ENCODE results near the gene CCDC59.
"Not testable (repeated sequence)": the region's sequence is repeated elsewhere in the genome, so short reads cannot be mapped to it uniquely, and the experiment has no call there.

CCDC59 gene

GRCh38 chr12:82358200-82359114, at the start of gene CCDC59, which contains the start of gene METTL25:
Gene CCDC59, minus strand, starts transcription at chr12:82358387. Its CDS starts 11 bp downstream, at chr12:82358376.
Gene METTL25, plus strand, starts transcription at chr12:82358529. Its CDS starts 37 bp downstream, at chr12:82358566.
- peak; percentile 96 for DNase-seq

GRCh38 chr12:82407481-82407880, 49.3 kb upstream of the CCDC59 start:
- no peak for DNase-seq

- DNase-seq = no peak
These were observed 48.5 kb upstream of the CCDC59 start for GRCh38 chr12:82406651-82407050.

- no peak for DNase-seq
These were observed 42.6 kb upstream of the CCDC59 start for GRCh38 chr12:82400819-82401218.

- no peak for DNase-seq
These were observed 40.7 kb upstream of the CCDC59 start for GRCh38 chr12:82398879-82399278.

- DNase-seq = no peak
These were observed 25.9 kb upstream of the CCDC59 start for GRCh38 chr12:82383930-82384552.

- DNase-seq = no peak
These were observed 20.8 kb upstream of the CCDC59 start for GRCh38 chr12:82378997-82379396.

- DNase-seq = no peak
These were observed 17.0 kb upstream of the CCDC59 start for GRCh38 chr12:82375201-82375600.

- DNase-seq = no peak
These were observed 8.0 kb upstream of the CCDC59 start for GRCh38 chr12:82366197-82366596.

- DNase-seq = no peak
These were observed 5.8 kb upstream of the CCDC59 start for GRCh38 chr12:82363990-82364389.

GRCh38 chr12:82361461-82361915, 3.3 kb upstream of the CCDC59 start:
- DNase-seq = no peak

GRCh38 chr12:82360834-82361233, 2.6 kb upstream of the CCDC59 start:
- not testable (repeated sequence) for DNase-seq

GRCh38 chr12:82359115-82359478, 910 bp upstream of the CCDC59 start:
- peak; percentile 32 for DNase-seq

GRCh38 chr12:82357845-82358199, 365 bp downstream of the CCDC59 start:
- no peak for DNase-seq

- no peak for DNase-seq
These were observed 847 bp downstream of the CCDC59 start for GRCh38 chr12:82357340-82357739.

- no peak for DNase-seq
These were observed 6.8 kb downstream of the CCDC59 start for GRCh38 chr12:82351390-82351789.

GRCh38 chr12:82350161-82350560, 8.0 kb downstream of the CCDC59 start:
- no peak for DNase-seq

- no peak for DNase-seq
These were observed 28.7 kb downstream of the CCDC59 start for GRCh38 chr12:82329508-82329907.

- DNase-seq = no peak
These were observed 30.3 kb downstream of the CCDC59 start for GRCh38 chr12:82327861-82328260.

GRCh38 chr12:82326905-82327503, 31.2 kb downstream of the CCDC59 start:
- DNase-seq = no peak

- DNase-seq = no peak
These were observed 32.4 kb downstream of the CCDC59 start for GRCh38 chr12:82325540-82326336.

GRCh38 chr12:82319276-82319675, 38.9 kb downstream of the CCDC59 start:
- DNase-seq = no peak

- DNase-seq = no peak
These were observed 43.7 kb downstream of the CCDC59 start for GRCh38 chr12:82314406-82314892.

Data from NCI-H510A (cell line).